GM12865 (cell line): Measurements from ENCODE around the gene APOL1.

Experiments
- DNase-seq: peaks from one replicate; pipeline ENCODE4 v3.0.0; 2010; ENCODE audit warnings: low read depth
- H3K4me3 ChIP-seq: 2 replicates; pipeline ENCODE4 v1.5.1; 2011; ENCODE audit warnings: mild to moderate bottlenecking, low read depth, low read length, control low read depth
- CTCF ChIP-seq: IDR thresholded peaks from 2 replicates; pipeline ENCODE4 v1.5.1; 2011; ENCODE audit warnings: low read length, control low read depth, low read depth, inconsistent platforms; ENCODE audit not compliant: insufficient read depth; ENCODE audit errors: missing control alignments

APOL1 gene

GRCh38 chr22:36232715-36233401, 20.1 kb upstream of the APOL1 start:
- DNase-seq, result no peak
- no peak overlapping the region for H3K4me3 ChIP-seq
- no peak for TF ChIP-seq CTCF

DNA sequence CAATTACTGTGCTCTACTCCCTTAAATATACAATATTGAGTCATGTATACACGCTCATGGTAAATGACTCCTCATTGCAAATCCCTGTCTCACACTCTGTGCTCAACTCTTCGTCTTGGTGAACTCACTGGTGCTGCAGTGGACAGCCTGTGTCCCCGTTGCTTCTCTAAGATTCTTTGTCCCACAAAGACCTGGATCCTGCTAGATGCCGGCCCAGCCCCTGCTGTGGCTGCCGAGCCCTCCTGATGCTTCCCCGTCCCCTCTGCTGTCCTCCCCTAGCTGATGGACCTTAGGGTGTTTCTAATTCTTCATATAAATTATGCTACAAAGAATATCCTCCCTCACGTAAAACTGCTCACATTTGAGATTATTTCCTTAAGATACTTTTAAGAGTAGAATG, 19.1 kb upstream of the APOL1 start:
- no peak for DNase-seq
- TF ChIP-seq CTCF, result no peak
- H3K4me3 ChIP-seq, result no peak overlapping the region

GRCh38 chr22:36234213-36234612, 18.7 kb upstream of the APOL1 start:
- H3K4me3 ChIP-seq, result no peak overlapping the region
- TF ChIP-seq CTCF, result no peak
- DNase-seq, result no peak

- no peak for DNase-seq
These were observed 18.0 kb upstream of the APOL1 start for GRCh38 chr22:36234919-36235318.

GRCh38 chr22:36235585-36235984, 17.3 kb upstream of the APOL1 start:
- DNase-seq, result no peak
- H3K4me3 ChIP-seq, result no peak overlapping the region
- TF ChIP-seq CTCF, result no peak

More at GRCh38 chr22:36234919-36235318, 18.0 kb upstream of the APOL1 start:
- H3K4me3 ChIP-seq, result no peak overlapping the region
- no peak for TF ChIP-seq CTCF

DNA sequence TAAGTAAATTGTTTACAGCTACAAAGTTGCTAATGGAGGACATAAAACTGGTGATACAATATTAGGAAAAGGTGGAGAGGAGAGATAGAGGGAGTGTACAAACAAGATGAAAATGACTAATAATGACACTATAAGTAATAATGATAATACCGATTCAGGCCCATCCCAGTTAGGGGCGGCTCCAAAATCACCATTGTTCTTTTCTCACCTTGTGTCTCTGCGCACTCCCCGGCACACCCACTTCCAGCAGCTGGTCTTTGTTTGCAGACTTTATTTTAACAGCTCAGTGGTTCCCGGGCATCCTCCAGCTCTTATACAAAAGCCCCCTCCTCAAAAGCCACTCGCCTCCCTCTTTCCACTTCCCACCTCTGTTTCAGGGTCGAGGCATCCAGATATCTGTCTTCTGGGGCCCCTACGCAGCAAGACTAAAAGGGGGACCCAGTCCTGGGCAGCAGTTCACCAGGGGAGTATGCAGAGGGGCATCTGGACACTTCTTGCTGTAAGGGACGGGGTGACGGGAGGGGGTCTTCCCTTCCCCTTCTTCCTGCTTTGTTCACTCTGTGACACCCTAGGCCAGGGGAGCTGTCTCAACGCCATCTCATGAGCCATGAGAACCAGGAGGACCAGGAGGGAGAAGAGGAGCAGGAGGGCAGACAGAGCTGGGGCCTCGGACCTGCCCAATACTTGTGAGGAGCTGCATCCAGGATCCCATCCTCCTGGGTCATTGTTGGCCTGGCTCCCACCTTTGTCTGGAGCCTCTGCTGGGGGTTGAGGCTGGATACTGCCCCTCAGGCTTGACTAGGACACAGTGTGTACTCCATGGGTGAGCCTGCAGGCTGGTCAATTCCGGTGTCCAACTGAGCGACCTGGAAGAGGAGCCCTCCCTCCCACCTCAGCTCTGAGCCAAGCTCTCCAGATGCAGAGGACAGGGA, 16.3 kb upstream of the APOL1 start:
- H3K4me3 ChIP-seq, result no peak overlapping the region

More for the DNA sequence above, 16.3 kb upstream of the APOL1 start:
- TF ChIP-seq CTCF, result no peak
- DNase-seq, result no peak
